NCI-H2029 treated with DMSO at 0.1 percent for 48 hours (cell line): ENCODE results near the gene STK26.
"Not testable (repeated sequence)": the region's sequence is repeated elsewhere in the genome, so short reads cannot be mapped to it uniquely, and the experiment has no call there.

Experiments
- DNase-seq: peaks from one replicate; lab custom pipeline; 2025; lab: John Stamatoyannopoulos, UW

The STK26 gene

GRCh38 chrX:132094164-132094563, 71.1 kb downstream of the STK26 start:
- no peak for DNase-seq

DNA sequence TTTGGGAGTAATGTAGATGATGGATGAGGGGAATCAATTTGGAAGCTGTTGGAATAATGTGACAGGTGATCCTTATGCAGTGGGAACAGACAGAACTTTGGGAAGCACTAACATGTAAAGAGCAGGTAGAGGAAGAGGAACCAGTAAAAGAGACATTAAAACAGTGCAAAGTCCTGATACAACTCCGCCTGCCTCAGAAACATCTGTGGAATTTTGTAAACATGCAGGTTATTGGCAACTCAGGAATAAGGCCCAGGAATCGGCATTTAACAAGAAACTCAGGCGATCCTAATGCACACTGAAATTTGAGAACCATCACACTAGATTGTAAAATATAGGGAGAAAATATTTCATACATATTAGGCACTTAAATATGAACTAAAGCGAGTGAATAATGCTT, 75.6 kb downstream of the STK26 start:
- not testable (repeated sequence) for DNase-seq

DNA sequence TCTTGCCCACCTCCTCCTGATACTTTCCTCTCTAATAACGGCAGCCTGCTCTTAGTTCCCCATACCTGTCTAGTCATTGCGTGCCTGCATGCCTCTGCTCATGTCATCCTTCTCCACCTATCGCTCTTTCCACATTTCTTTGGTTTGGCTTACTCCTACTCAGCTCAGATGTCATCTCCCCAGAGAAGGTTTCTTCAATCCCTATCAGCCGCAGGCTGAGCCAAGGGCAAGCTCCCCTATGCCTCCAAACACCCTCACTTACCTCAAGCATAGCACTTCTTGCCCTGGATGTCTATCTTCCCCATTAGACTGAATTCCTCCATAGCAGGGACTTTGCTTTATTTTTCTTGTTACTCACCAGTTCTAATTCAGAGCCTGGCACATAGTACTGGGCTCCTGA, 78.1 kb downstream of the STK26 start:
- no peak for DNase-seq

- no peak for DNase-seq
These were observed 78.7 kb downstream of the STK26 start for GRCh38 chrX:132101799-132102198.

DNA sequence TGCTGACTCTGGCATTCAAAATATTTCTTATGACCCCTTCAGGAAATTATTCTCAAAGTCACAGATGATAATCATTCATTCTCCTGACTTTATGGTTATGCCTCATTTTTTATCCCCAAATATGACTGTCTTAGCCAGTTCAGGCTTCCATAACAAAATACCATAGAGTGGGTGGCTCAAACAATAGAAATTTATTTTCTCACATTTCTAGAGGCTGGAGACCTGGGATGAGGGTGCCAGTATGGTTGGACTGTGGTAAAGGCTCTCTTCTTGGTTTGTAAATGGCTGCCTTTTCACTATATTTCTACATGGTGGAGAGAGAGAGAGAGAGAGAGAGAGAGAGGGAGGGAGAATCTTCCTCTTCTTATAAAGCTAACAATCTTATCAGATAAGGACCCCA, 84.2 kb downstream of the STK26 start:
- no peak for DNase-seq

DNA sequence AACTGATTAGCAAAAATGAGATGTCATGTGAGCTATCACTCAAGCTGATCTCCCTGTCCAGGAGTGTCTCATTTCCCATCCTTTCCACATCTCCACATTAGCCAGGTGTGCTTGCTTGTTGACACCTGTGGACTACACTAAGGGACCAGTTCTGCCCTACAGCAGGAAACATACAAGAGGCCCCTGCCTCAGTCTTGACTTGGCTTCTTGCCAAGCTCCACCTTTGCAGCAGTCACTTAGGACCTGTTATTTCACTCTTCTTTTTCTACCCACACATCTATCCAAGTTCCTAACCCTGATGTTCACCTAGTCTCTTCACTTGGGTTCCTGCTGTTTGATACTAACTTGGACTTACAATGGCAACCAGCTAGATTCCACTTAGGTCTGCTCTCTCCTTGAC, 91.5 kb downstream of the STK26 start:
- DNase-seq = no peak

GRCh38 chrX:132115792-132116191, 92.7 kb downstream of the STK26 start:
- DNase-seq = no peak

- no peak for DNase-seq
These were observed 95.3 kb downstream of the STK26 start for GRCh38 chrX:132118358-132118757.

DNA sequence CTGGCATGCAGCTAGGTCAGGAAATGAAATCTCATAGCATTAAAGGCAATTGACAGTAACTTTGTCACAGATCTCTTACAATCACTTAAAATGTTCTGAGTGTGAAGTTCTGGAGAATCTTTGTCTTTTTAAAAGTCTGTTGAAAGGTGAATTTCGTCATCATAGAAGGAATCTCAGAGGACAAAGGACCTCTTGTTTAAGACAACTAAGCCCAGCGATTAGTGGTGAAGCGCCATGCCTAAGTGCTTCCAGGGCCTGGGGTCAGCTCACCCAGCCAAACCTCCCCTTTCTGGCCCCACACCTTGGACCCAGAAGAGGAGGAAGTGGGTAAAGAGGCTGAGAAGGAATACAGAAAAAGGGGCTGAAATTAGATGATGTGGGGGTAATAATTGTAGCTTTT, 96.2 kb downstream of the STK26 start:
- no peak for DNase-seq

GRCh38 chrX:132119821-132120515, 96.9 kb downstream of the STK26 start:
- DNase-seq = no peak

GRCh38 chrX:132120913-132121312, 97.8 kb downstream of the STK26 start:
- no peak for DNase-seq
